Smooth muscle cell (in vitro differentiated cells): ENCODE results near the gene RABL6. TPM values are rescaled to one million over a fixed set of nuclear protein-coding genes. Genes with fewer than 3 reads are reported as not detected.

Source experiments
- DNase-seq: peaks from one replicate; lab custom pipeline; 2025; ENCODE audit not compliant: unreplicated experiment; lab: John Stamatoyannopoulos, UW
- H2AFZ ChIP-seq: fragments of 200-600 bp; sonication (generic); 2 replicates; pipeline ENCODE4 v1.6.0; 2016; ENCODE audit warnings: antibody characterized with exemption, low read depth, mild to moderate bottlenecking
- H3F3A ChIP-seq: fragments of 200-600 bp; sonication (generic); 2 replicates; pipeline ENCODE4 v1.6.0; 2017; ENCODE audit warnings: antibody characterized with exemption, low read depth
- H3K27ac ChIP-seq: fragments of 200-600 bp; sonication (generic); 2 replicates; pipeline ENCODE4 v1.5.1; 2016; ENCODE audit warnings: low read depth, mild to moderate bottlenecking
- H3K27me3 ChIP-seq: fragments of 200-600 bp; sonication (generic); 2 replicates; pipeline ENCODE4 v1.6.1; 2016; ENCODE audit warnings: low read depth, mild to moderate bottlenecking
- H3K36me3 ChIP-seq: fragments of 200-600 bp; sonication (generic); 2 replicates; pipeline ENCODE4 v1.5.1; 2016; ENCODE audit warnings: low read depth
- H3K4me1 ChIP-seq: fragments of 200-600 bp; sonication (generic); 2 replicates; pipeline ENCODE4 v1.5.1; 2016; ENCODE audit warnings: low read depth
- H3K4me2 ChIP-seq: fragments of 200-600 bp; sonication (generic); 2 replicates; pipeline ENCODE4 v1.6.0; 2016; ENCODE audit warnings: mild to moderate bottlenecking
- H3K4me3 ChIP-seq: fragments of 200-600 bp; sonication (generic); 2 replicates; pipeline ENCODE4 v1.5.1; 2016; ENCODE audit warnings: mild to moderate bottlenecking
- H3K79me2 ChIP-seq: fragments of 200-600 bp; sonication (generic); 2 replicates; pipeline ENCODE4 v1.6.0; 2016; ENCODE audit warnings: low read depth, mild to moderate bottlenecking
- H3K9ac ChIP-seq: fragments of 200-600 bp; sonication (generic); 2 replicates; pipeline ENCODE4 v1.6.0; 2016; ENCODE audit warnings: low read depth
- H3K9me3 ChIP-seq: fragments of 200-600 bp; sonication (generic); replicated peaks from 2 replicates; pipeline ENCODE4 v1.5.1; 2016; ENCODE audit warnings: low read depth
- H4K20me1 ChIP-seq: fragments of 200-600 bp; sonication (generic); 2 replicates; pipeline ENCODE4 v1.6.0; 2016; ENCODE audit warnings: low read depth
- CTCF ChIP-seq: fragments of 200-600 bp; sonication (generic); IDR thresholded peaks from 2 replicates; pipeline ENCODE4 v1.5.1; 2017; ENCODE audit warnings: borderline replicate concordance, mild to moderate bottlenecking, antibody characterized with exemption; ENCODE audit not compliant: insufficient read depth, poor library complexity, severe bottlenecking
- WGBS: methylation state at CpG from one replicate; pipeline ENCODE4 v1.1.7; 2016; ENCODE audit warnings: low lambda C conversion rate; 5-methylcytosine and 5-hydroxymethylcytosine counted together
- polyA plus RNA-seq: library from polyadenylated mRNA; unstranded; fragments of >200 nt; fragmentation: Nextera tagmentation; extraction: Ambion mirVana; gene quantifications from 2 replicates; pipeline ENCODE4 v1.2.1, GENCODE V29; 2016
- total RNA-seq: library from RNA; depleted of rRNA; stranded (reverse); fragments of >200 nt; gene quantifications from 2 replicates; pipeline ENCODE4 v1.2.3, GENCODE V29; 2014

The RABL6 gene
- total and polyA plus RNA-seq, 2 experiments from 2014 or later, result 54.3 to 81.6 TPM

- Histone ChIP-seq H3F3A (no peaks in the 10 kb centered on the region), H3K79me2 (peaks cover 30% of the 10 kb centered on the region), H3K9ac (no peak overlapping the region), H3K4me2 (no peak overlapping the region), H3K27ac (no peak overlapping the region), H3K27me3 (no peaks in the 10 kb centered on the region), H4K20me1 (peaks cover 60% of the 10 kb centered on the region), H3K4me3 (no peak overlapping the region), H3K36me3 (no peaks in the 10 kb centered on the region), H3K9me3 (no peaks in the 10 kb centered on the region), H3K4me1 (peaks cover 4% of the 10 kb centered on the region), H2AFZ (no peak overlapping the region)
- WGBS, result 96% methylated on average over 21 of the region's 21 CpGs
- DNase-seq, result no peak
- no peak for TF ChIP-seq CTCF
Measured at GRCh38 chr9:136824496-136825225, 16.9 kb downstream of the RABL6 start.

- Histone ChIP-seq H3K27me3 (no peaks in the 10 kb centered on the region), H3K27ac (no peak overlapping the region), H3K79me2 (peaks cover 22% of the 10 kb centered on the region), H3K4me3 (no peak overlapping the region), H3K9me3 (no peaks in the 10 kb centered on the region), H3K9ac (no peak overlapping the region), H4K20me1 (peaks cover 52% of the 10 kb centered on the region), H3K4me2 (no peak overlapping the region), H3F3A (no peaks in the 10 kb centered on the region), H2AFZ (no peak overlapping the region), H3K4me1 (peaks cover 4% of the 10 kb centered on the region), H3K36me3 (no peaks in the 10 kb centered on the region)
- no peak for DNase-seq
- TF ChIP-seq CTCF, result no peak
- 97% methylated on average over 29 of the region's 44 CpGs for WGBS
Measured at GRCh38 chr9:136825295-136826187, 17.8 kb downstream of the RABL6 start.

DNA sequence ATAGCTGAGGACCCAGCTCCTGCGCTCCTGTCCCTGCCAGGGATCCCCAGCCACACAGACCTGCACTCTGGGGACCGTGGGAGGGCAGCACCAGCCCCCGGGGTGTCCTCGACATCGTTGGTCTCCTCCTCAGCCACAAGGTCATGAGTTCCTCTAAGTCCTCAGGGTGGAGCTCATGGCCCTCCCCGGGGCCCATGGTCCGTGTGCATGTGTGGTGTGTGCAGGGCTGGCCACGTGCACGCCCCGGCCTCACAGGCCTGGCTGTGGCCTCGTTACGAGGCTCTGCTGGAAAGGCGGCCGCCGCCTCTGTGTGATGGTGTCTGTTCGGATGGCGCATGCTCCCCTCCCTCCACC, 18.4 kb downstream of the RABL6 start:
- Histone ChIP-seq H3F3A (no peaks in the 10 kb centered on the region), H2AFZ (no peak overlapping the region), H3K9me3 (no peaks in the 10 kb centered on the region), H3K9ac (no peak overlapping the region), H3K4me1 (no peaks in the 10 kb centered on the region), H4K20me1 (peaks cover 51% of the 10 kb centered on the region), H3K4me3 (no peak overlapping the region), H3K27me3 (no peaks in the 10 kb centered on the region), H3K36me3 (no peaks in the 10 kb centered on the region), H3K79me2 (peaks cover 16% of the 10 kb centered on the region), H3K27ac (no peak overlapping the region), H3K4me2 (no peak overlapping the region)
- 97% methylated on average over 16 of the region's 17 CpGs for WGBS
- no peak for TF ChIP-seq CTCF
- no peak for DNase-seq
